Tibial nerve (tissue), 4 donors: ENCODE data around the gene AK3. TPM values are rescaled to one million over a fixed set of nuclear protein-coding genes. Genes with fewer than 3 reads are reported as not detected.
A peak's percentile ranks its signal among the peaks of the same experiment; 100 is the strongest.

Source experiments
- DNase-seq, 2 donors: peaks; one replicate each; pipeline ENCODE4 v3.0.0-alpha.2; 2019; ENCODE audit warnings: low spot score in 2 of 2
- H3K27ac ChIP-seq, 4 donors: fragments of 200-600 bp; sonication (generic) in 3 of 4; one replicate each; pipeline ENCODE4 v1.5.1; 2017 to 2019; ENCODE audit warnings: mild to moderate bottlenecking in 1 of 4
- H3K27me3 ChIP-seq, 2 donors: fragments of 200-600 bp; sonication (generic) in 1 of 2; one replicate each; pipeline versions ENCODE4 v1.5.1 to v1.6.0; 2017 to 2019
- H3K36me3 ChIP-seq, 3 donors: fragments of 200-600 bp; sonication (generic); one replicate each; pipeline ENCODE4 v1.5.1; 2018 to 2019
- H3K4me1 ChIP-seq, 4 donors: fragments of 200-600 bp; sonication (generic) in 3 of 4; one replicate each; pipeline ENCODE4 v1.5.1; 2017 to 2019
- H3K4me3 ChIP-seq, 4 donors: fragments of 200-600 bp; sonication (generic) in 3 of 4; one replicate each; pipeline ENCODE4 v1.5.1; 2017 to 2019; ENCODE audit warnings: mild to moderate bottlenecking in 1 of 4, moderate library complexity in 1 of 4
- H3K9me3 ChIP-seq, 4 donors: fragments of 200-600 bp; sonication (generic) in 3 of 4; one replicate each; pipeline ENCODE4 v1.5.1; 2017 to 2019
- CTCF ChIP-seq, 5 experiments: fragments of 200-600 bp in 3 of 5; fragments of 450-650 bp in 2 of 5; sonication (generic) in 3 of 5; IDR thresholded peaks; one replicate each; pipeline ENCODE4 v1.5.1; 2016 to 2019; ENCODE audit warnings: antibody characterized with exemption in 5 of 5, mild to moderate bottlenecking in 3 of 5, moderate library complexity in 2 of 5
- EP300 ChIP-seq, 2 donors: sonication (generic); formaldehyde crosslinking; IDR thresholded peaks; one replicate each; pipeline ENCODE4 v1.6.1; 2017; ENCODE audit warnings: antibody characterized with exemption in 2 of 2, mild to moderate bottlenecking in 1 of 2
- POLR2A ChIP-seq, 2 donors: fragments of 450-650 bp; IDR thresholded peaks; one replicate each; pipeline ENCODE4 v1.6.1; 2017; ENCODE audit warnings: antibody characterized with exemption in 2 of 2, mild to moderate bottlenecking in 2 of 2, moderate library complexity in 2 of 2
- WGBS, 2 donors: methylation state at CpG; one replicate each; pipeline ENCODE4 v1.1.5; 2018; 5-methylcytosine and 5-hydroxymethylcytosine counted together
- total RNA-seq, 4 donors: library from RNA; depleted of rRNA; stranded (reverse); fragments of >200 nt; gene quantifications; one replicate each; pipeline ENCODE4 v1.1.0, GENCODE V29; 2016

Gene AK3
- total RNA-seq, 4 donors from 2014 or later = 70.2 to 97.5 (median 93.4) TPM

- Histone ChIP-seq H3K9me3 (no peaks in the 10 kb centered on the region), H3K27ac (no peak overlapping the region), H3K4me3 (no peak overlapping the region), H3K4me1 (peaks cover 0 to 48% (median 3%) of the 10 kb centered on the region in 4 donors), H3K36me3 (peaks cover 0 to 56% (median 0%) of the 10 kb centered on the region in 3 donors), H3K27me3 (no peaks in the 10 kb centered on the region)
- WGBS, 2 donors = 87 to 90% methylated on average over 1 of the region's 1 CpG
- TF ChIP-seq CTCF (IDR thresholded peaks at IDR 0.05) = no peak
- TF ChIP-seq EP300 (IDR thresholded peaks at IDR 0.05) = no peak
- TF ChIP-seq POLR2A (IDR thresholded peaks at IDR 0.05) = no peak
- no peak for DNase-seq
These were observed 51.3 kb downstream of the AK3 start for GRCh38 chr9:4689687-4690104.

GRCh38 chr9:4689021-4689420 lies 52.0 kb downstream of the AK3 start:
- Histone ChIP-seq H3K4me3 (no peak overlapping the region), H3K36me3 (peaks cover 0 to 50% (median 0%) of the 10 kb centered on the region in 3 donors), H3K4me1 (peaks cover 0 to 55% (median 3%) of the 10 kb centered on the region in 4 donors), H3K27ac (no peak overlapping the region), H3K27me3 (no peaks in the 10 kb centered on the region), H3K9me3 (no peaks in the 10 kb centered on the region)
- DNase-seq = no peak
- TF ChIP-seq EP300 (IDR thresholded peaks at IDR 0.05) (no peak), POLR2A (IDR thresholded peaks at IDR 0.05) (no peak)
- 50 to 80% methylated on average over 2 of the region's 2 CpGs for WGBS, 2 donors

GRCh38 chr9:4686584-4686983 lies 54.4 kb downstream of the AK3 start:
- no peak for TF ChIP-seq POLR2A (IDR thresholded peaks at IDR 0.05)
- no peak for TF ChIP-seq EP300 (IDR thresholded peaks at IDR 0.05)
- no peak for TF ChIP-seq CTCF (IDR thresholded peaks at IDR 0.05)
- Histone ChIP-seq H3K9me3 (no peaks in the 10 kb centered on the region), H3K36me3 (peaks cover 0 to 43% (median 0%) of the 10 kb centered on the region in 3 donors), H3K27me3 (no peaks in the 10 kb centered on the region), H3K4me3 (no peak overlapping the region), H3K4me1 (peaks cover 0 to 60% (median 3%) of the 10 kb centered on the region in 4 donors), H3K27ac (peak overlapping the region in 2 of 4 donors; percentile 49 to 51)
- WGBS, 2 donors = 73 to 77% methylated on average over 1 of the region's 1 CpG
- no peak for DNase-seq

- WGBS, 2 donors = 86 to 87% methylated on average over 4 of the region's 4 CpGs
- H3K27me3 ChIP-seq = no peaks in the 10 kb centered on the region
- peaks cover 0 to 38% (median 0%) of the 10 kb centered on the region in 3 donors for H3K36me3 ChIP-seq
- no peaks in the 10 kb centered on the region for H3K9me3 ChIP-seq
- no peak overlapping the region for H3K4me3 ChIP-seq
- no peak for DNase-seq
- TF ChIP-seq POLR2A (IDR thresholded peaks at IDR 0.05) (no peak), CTCF (IDR thresholded peaks at IDR 0.05) (no peak), EP300 (IDR thresholded peaks at IDR 0.05) (no peak)
- peak overlapping the region in 1 of 4 donors; percentile 51 for H3K27ac ChIP-seq
- H3K4me1 ChIP-seq = peaks cover 0 to 65% (median 6%) of the 10 kb centered on the region in 4 donors
These were observed 54.9 kb downstream of the AK3 start for GRCh38 chr9:4686112-4686511.

- Histone ChIP-seq H3K9me3 (no peaks in the 10 kb centered on the region), H3K4me3 (no peak overlapping the region), H3K27me3 (no peaks in the 10 kb centered on the region), H3K27ac (no peak overlapping the region), H3K36me3 (peaks cover 0 to 29% (median 0%) of the 10 kb centered on the region in 3 donors), H3K4me1 (peaks cover 0 to 71% (median 14%) of the 10 kb centered on the region in 4 donors)
- 86 to 87% methylated on average over 4 of the region's 4 CpGs for WGBS, 2 donors
- TF ChIP-seq POLR2A (IDR thresholded peaks at IDR 0.05) = no peak
- no peak for TF ChIP-seq EP300 (IDR thresholded peaks at IDR 0.05)
- TF ChIP-seq CTCF (IDR thresholded peaks at IDR 0.05) = no peak
- DNase-seq = no peak
These were observed 56.2 kb downstream of the AK3 start for GRCh38 chr9:4684820-4685219.
